Epithelial cell of esophagus (primary cell): ENCODE measurements around the gene SKA2.

Experiments
- DNase-seq: peaks from one replicate; pipeline ENCODE4 v3.0.0; 2010; ENCODE audit warnings: low read depth
- H3K4me3 ChIP-seq: 2 replicates; pipeline ENCODE4 v1.5.1; 2011; ENCODE audit warnings: mild to moderate bottlenecking, low read length, control low read depth
- TF ChIP-seq, protein P1 (sequence below): IDR thresholded peaks from 2 replicates; pipeline ENCODE4 v1.5.1; 2011; ENCODE audit warnings: low read depth, mild to moderate bottlenecking, low read length, control low read depth, inconsistent platforms; ENCODE audit not compliant: insufficient read depth; ENCODE audit errors: missing control alignments

The SKA2 gene

DNA sequence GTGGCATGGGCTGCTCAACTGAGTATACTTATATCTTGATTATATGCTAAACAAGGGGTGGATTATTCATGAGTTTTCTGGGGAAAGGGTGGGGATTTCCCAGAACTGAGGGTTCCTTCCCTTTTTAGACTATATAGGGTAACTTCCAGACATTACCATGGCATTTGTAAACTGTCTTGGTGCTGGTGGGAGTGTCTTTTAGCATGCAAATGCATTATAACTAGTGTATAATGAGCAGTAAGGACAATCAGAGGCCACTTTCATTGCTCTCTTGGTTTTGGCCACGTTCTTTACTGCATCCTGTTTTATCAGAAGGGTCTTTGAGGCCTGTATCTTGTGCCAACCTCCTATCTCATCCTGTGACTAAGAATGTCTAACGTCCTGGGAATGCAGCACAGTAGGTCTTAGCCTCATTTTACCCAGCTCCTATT lies 12.6 kb upstream of the SKA2 start:
- TF ChIP-seq, protein P1, sequence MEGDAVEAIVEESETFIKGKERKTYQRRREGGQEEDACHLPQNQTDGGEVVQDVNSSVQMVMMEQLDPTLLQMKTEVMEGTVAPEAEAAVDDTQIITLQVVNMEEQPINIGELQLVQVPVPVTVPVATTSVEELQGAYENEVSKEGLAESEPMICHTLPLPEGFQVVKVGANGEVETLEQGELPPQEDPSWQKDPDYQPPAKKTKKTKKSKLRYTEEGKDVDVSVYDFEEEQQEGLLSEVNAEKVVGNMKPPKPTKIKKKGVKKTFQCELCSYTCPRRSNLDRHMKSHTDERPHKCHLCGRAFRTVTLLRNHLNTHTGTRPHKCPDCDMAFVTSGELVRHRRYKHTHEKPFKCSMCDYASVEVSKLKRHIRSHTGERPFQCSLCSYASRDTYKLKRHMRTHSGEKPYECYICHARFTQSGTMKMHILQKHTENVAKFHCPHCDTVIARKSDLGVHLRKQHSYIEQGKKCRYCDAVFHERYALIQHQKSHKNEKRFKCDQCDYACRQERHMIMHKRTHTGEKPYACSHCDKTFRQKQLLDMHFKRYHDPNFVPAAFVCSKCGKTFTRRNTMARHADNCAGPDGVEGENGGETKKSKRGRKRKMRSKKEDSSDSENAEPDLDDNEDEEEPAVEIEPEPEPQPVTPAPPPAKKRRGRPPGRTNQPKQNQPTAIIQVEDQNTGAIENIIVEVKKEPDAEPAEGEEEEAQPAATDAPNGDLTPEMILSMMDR, result no peak
- no peak overlapping the region for H3K4me3 ChIP-seq
- DNase-seq, result peak; percentile 53

DNA sequence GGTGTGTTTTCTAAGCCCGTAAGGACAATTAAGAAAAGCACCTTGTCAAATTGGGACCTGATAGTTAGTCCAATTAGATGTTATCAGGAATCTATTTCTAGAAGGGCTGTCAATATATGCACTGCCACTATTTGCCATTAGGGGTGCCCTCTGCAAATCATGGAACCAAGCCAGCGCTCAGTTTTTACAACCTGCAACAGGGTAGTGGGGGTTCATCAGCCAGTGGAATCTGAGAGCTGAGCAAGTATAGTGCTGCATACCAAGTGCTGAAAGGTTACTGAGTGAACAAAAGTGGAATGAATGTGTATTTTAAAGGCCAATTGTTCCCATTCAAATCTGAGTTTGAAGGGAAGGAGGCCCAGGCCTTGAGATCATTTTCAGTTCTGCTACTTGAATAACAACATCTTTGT lies 11.0 kb upstream of the SKA2 start:
- TF ChIP-seq, protein P1, result peak; percentile 78
- peak; percentile 62 for DNase-seq
- no peak overlapping the region for H3K4me3 ChIP-seq

DNA sequence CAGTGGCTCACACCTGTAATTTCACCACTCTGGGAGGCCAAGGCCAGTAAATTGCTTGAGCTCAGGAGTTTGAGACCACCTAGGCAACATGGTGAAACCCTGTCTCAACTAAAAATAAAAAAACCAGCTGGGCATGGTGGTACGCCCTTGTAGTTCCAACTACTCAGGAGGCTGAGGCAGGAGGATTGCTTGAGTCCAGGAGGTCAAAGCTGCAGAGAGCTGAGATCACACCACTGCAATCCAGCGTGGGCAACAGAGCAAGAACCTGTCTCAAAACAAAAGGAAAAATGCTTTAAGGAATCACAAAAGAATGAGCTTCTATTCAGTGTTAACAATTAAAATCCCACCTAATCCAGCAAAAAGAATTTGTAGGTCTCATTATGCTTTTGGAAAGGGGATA lies 6.5 kb upstream of the SKA2 start:
- H3K4me3 ChIP-seq, result no peak overlapping the region
- no peak for DNase-seq
- TF ChIP-seq, protein P1, result no peak

DNA sequence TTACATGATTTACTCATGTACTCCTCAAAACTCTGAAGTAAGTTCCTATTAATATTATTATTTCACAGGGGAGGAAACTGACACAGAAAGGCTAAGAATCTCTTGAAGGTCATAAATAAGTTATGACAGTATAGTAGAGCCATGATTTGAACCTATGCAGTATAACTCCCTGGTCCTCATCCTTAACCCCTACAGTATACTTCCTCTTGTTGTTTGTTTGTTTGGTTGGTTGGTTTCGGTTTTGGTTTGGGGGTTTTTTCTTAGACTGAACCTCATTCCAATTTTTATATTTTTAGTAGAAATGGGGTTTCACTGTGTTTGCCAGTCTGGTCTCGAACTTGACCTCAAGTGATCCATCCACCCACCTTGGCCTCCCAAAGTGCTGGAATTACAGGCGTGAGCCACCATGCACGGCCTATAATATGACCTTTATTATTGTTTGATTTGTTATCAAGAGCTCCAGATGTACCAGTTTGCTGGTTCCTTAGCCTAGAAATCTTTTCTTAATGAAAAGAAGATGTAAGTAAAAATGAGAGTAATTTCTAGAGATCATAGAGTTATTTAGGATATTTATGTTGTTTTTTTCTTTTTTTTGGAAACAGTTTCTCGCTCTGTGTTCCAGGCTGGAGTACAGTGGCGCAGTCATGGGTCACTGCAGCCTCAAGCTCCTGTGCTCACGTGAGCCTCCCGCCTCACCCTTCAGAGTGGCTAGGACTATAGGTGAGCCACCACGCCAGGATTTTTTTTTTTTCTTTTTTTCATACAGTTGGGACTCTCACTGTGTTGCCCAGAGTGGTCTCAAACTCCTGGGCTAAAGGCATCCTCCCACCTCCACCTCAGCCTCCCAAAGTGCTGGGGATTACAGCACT lies 5.4 kb upstream of the SKA2 start:
- DNase-seq, result no peak
- H3K4me3 ChIP-seq, result no peak overlapping the region
- TF ChIP-seq, protein P1, result no peak

DNA sequence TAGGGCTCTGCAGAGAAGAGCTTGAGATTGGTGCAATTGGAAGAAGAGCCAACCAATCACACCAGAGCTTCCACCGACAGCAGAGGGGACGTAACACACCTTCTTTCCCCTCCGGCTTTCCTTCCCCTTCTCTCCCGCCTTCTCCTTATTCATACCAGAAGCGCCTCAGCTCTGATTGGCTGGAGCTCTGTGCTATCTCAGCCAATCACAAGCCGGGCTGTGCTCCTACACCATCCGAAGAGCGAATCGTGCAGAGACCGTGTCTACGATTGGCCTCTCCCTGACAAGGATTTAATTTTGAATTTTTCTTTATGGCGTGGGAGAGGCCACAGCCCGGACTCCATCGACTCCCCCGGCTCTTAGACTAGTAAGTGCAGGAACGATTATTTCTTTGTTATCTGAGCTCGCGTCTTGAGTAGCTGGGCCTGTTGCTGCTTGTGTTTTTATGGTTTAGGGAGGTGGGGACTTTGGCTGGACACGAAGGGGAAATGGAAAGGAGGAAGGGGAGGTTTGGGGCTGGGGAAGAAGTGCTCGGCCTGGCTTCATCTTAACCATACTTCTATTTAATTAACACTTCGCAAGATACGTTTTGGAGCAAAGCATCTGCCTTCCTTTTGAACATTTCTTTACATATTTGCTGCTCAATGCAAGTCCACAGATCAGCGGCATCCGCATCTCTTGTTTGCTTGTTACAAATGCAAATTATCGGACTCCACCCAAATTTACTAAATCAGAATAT lies 622 bp upstream of the SKA2 start, which contains the start of gene PRR11:
PRR11 (plus strand) TSS at position 308 of the 739 bp plus-strand sequence. CDS start 14,007 bp downstream, outside the sequence.
- TF ChIP-seq, protein P1, result no peak
- DNase-seq, result peak; percentile 100
- peak within 1 kb of the TSS; percentile 83 for H3K4me3 ChIP-seq

DNA sequence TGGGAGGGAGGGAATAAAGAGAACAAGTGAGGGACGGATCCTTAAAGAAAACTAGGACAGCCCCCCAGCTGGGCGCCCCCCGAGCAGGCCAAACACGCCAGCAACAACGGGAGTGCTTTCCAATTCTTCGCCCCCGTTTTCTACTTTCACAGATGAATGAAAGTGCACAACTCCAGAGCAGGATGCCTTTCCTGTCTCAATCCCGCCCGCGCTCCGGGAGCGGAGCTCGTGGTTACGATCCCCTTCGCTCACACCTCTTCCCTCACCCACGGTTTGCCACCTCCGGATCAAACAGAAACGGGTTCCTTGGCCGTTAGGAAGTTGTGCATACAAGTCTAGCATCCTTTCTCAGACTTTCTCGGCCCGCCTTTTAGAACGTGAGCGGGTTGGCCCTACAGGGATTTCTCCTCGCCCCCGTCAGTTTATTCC lies 680 bp downstream of the SKA2 start:
- peak overlapping the region; percentile 83 for H3K4me3 ChIP-seq
- TF ChIP-seq, protein P1, result no peak
- DNase-seq, result peak; percentile 67
